ENCODE results near the gene SKAP1. TPM values are rescaled to one million over a fixed set of nuclear protein-coding genes. Genes with fewer than 3 reads are reported as not detected.

Gene SKAP1
- total and polyA plus RNA-seq, 11 donors = 0.25 to 5.3 (median 0.38) TPM; not detected in 6

- no peak for ATAC-seq
- no peak for TF ChIP-seq POLR2A (IDR thresholded peaks at IDR 0.05)
- TF ChIP-seq, protein P1, sequence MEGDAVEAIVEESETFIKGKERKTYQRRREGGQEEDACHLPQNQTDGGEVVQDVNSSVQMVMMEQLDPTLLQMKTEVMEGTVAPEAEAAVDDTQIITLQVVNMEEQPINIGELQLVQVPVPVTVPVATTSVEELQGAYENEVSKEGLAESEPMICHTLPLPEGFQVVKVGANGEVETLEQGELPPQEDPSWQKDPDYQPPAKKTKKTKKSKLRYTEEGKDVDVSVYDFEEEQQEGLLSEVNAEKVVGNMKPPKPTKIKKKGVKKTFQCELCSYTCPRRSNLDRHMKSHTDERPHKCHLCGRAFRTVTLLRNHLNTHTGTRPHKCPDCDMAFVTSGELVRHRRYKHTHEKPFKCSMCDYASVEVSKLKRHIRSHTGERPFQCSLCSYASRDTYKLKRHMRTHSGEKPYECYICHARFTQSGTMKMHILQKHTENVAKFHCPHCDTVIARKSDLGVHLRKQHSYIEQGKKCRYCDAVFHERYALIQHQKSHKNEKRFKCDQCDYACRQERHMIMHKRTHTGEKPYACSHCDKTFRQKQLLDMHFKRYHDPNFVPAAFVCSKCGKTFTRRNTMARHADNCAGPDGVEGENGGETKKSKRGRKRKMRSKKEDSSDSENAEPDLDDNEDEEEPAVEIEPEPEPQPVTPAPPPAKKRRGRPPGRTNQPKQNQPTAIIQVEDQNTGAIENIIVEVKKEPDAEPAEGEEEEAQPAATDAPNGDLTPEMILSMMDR (IDR thresholded peaks at IDR 0.05) = no peak
- no peaks in the 10 kb centered on the region for H3K36me3 ChIP-seq
- intact Hi-C loops (cut with DNase I) = no loop called here
- 60 to 70% (median 69%) methylated on average over 1 of the region's 1 CpG for WGBS, 4 donors
- peaks cover 0 to 6% (median 0%) of the 10 kb centered on the region in 12 donors for H3K4me1 ChIP-seq
- peaks cover 0 to 21% (median 0%) of the 10 kb centered on the region in 9 donors for H3K27me3 ChIP-seq
- DNase-seq = no peak
- H3K27ac ChIP-seq = no peak overlapping the region
- H3K4me3 ChIP-seq = no peak overlapping the region
- H3K9me3 ChIP-seq = no peaks in the 10 kb centered on the region
These were observed 146.1 kb downstream of the SKAP1 start for GRCh38 chr17:48283907-48284306.

- ATAC-seq = no peak
- TF ChIP-seq, protein P1 (IDR thresholded peaks at IDR 0.05) = no peak
- TF ChIP-seq POLR2A (IDR thresholded peaks at IDR 0.05) = no peak
- H3K27me3 ChIP-seq = peaks cover 0 to 17% (median 0%) of the 10 kb centered on the region in 9 donors
- H3K36me3 ChIP-seq = no peaks in the 10 kb centered on the region
- H3K27ac ChIP-seq = no peak overlapping the region
- no peak overlapping the region for H3K4me3 ChIP-seq
- WGBS, 4 donors = 56 to 75% (median 69%) methylated on average over 2 of the region's 2 CpGs
- no peaks in the 10 kb centered on the region for H3K9me3 ChIP-seq
- peaks cover 0 to 6% (median 0%) of the 10 kb centered on the region in 12 donors for H3K4me1 ChIP-seq
- DNase-seq = no peak
- intact Hi-C loops (cut with DNase I) = no loop called here
These were observed 146.6 kb downstream of the SKAP1 start for GRCh38 chr17:48283411-48283810.

- intact Hi-C loops (cut with DNase I) = no loop called here
- TF ChIP-seq POLR2A (IDR thresholded peaks at IDR 0.05) = no peak
- TF ChIP-seq, protein P1 (IDR thresholded peaks at IDR 0.05) = no peak
- 91 to 96% (median 93%) methylated on average over 2 of the region's 2 CpGs for WGBS, 4 donors
- Histone ChIP-seq H3K9me3 (no peaks in the 10 kb centered on the region), H3K36me3 (no peaks in the 10 kb centered on the region), H3K27me3 (peaks cover 0 to 14% (median 0%) of the 10 kb centered on the region in 9 donors), H3K27ac (no peak overlapping the region), H3K4me3 (no peak overlapping the region), H3K4me1 (peaks cover 0 to 6% (median 0%) of the 10 kb centered on the region in 12 donors)
- ATAC-seq (no peak), DNase-seq (no peak)
These were observed 147.7 kb downstream of the SKAP1 start for GRCh38 chr17:48282303-48282702.

GRCh38 chr17:48278760-48279491 lies 151.1 kb downstream of the SKAP1 start:
- peaks cover 0 to 8% (median 0%) of the 10 kb centered on the region in 9 donors for H3K27me3 ChIP-seq
- intact Hi-C loops (cut with DNase I) = no loop called here
- ATAC-seq = no peak

More at GRCh38 chr17:48278760-48279491, 151.1 kb downstream of the SKAP1 start:
- Histone ChIP-seq H3K27ac (no peak overlapping the region), H3K9me3 (no peaks in the 10 kb centered on the region), H3K4me1 (peaks cover 0 to 5% (median 0%) of the 10 kb centered on the region in 12 donors), H3K36me3 (no peaks in the 10 kb centered on the region), H3K4me3 (no peak overlapping the region)
- 92 to 97% (median 95%) methylated on average over 5 of the region's 5 CpGs for WGBS, 4 donors
- DNase-seq = no peak
- no peak for TF ChIP-seq POLR2A (IDR thresholded peaks at IDR 0.05)
- TF ChIP-seq, protein P1 (IDR thresholded peaks at IDR 0.05) = no peak

All from heart left ventricle (tissue), 16 donors.